ACHN (cell line): ENCODE data around the gene HMGCS2.
A peak's percentile ranks its signal among the peaks of the same experiment; 100 is the strongest.

Source experiments
- DNase-seq: peaks from one replicate; pipeline ENCODE4 v3.0.0-alpha.2; 2015
- in situ Hi-C: cut with HindIII; loops from 2 replicates; pipeline ENCODE4 v1.10.0; 2017; ENCODE audit warnings: low sequenced_read_pairs, low pct_ligation_motif_present, low pct_unique_long_range_greater_than_20kb

The HMGCS2 gene

DNA sequence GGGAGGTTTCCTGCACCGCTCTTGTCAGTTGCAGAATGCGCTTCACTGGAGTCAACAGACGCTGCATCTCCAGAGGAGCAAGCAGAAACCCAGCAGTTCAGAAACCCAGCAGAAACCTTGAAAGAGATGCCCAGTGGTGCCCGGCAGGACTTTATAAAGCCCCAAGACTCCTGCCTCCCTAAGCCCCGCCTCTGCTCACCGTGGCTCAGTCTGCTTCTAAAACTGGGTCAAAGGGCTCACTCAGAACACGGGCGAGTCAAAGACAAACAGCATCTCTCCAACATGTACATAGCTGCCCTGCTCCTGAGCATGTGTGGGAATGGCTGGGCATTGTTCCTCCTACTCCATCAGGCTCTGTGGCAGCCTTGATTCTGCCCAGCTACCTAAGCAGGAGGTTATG, at the start of gene HMGCS2:
Gene HMGCS2, minus strand, starts transcription at position 128 of the 400 bp plus-strand sequence. Its CDS starts 61 bp downstream, at position 67.
- DNase-seq: no peak
- in situ Hi-C loops: no loop called here

DNA sequence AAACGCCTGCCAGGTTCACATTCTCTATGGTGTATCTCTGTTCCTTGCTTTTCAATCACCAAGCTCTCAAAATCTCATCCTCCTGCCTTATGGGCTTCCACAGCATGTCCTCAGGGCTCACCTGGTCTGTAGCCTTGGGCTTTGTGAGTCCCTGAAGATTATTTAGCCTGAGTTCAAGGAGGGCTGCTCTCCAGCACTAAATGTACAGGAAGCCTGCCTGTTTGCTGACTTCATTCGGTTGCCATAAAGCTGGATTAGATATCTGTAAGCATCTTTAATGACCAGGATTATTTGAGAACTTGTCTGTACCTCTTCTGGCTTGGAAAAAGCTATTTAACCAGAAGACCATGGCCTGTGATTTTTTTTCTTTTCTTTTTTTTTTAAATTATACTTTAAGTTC, 49.5 kb upstream of the HMGCS2 start:
- in situ Hi-C loops: no loop called here
- DNase-seq: no peak

DNA sequence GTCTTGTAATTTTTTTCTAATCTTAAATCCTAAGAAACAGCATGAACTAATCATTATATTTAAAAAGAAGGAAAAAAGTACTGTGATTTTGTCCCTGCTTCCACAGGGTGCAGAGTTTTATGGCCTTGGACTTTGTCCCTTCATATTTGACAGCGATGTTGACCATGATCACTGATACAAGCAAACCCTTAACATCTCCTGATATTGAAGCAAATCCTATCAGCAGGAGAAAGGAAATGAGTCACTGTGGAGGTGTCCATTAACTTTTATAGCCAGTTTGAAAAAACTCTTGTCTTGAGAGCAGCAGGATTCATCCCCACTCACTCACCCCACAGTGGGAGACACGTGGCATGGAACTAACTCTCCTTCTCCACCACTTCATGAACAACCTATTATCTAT, 47.7 kb upstream of the HMGCS2 start:
- peak; percentile 59 for DNase-seq
- in situ Hi-C loops: no loop called here

DNA sequence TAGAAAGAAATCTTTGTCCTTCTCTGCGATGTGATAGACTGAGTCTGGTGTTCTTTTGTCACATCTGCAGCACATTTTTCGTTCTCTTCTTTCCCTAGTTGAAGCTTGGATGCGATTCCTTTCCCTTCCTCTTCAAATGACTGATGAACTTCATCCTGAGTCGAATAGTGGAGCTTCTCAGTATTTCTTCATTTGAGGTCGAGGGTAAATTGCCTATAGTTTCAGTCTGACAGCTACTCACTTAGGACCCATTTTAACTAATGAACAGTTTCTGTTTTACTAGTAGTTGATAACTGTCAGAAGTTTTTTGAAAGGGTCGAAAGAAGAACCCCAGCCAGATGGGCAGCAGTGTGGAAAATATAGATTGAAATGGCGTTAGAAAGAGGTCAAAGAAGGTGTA, 47.2 kb upstream of the HMGCS2 start:
- no peak for DNase-seq
- in situ Hi-C loops: no loop called here

DNA sequence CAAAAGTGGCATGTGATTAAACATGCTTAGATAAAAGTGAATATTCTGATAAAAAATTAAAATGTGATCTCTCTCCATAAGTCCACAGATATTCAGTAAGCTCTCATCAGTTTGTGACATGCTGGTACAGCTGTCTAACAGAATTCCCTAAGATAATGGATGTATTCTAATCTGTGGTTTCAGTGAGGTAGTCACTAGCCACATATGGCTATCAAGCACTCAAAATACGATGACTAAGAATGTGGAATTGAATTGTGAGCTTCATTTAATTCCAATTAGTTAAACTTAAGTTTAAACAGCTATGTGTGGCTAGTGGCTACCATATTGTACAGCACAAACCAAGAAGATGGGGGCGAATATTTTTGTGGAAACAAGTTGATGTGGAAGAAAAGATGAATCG, 46.7 kb upstream of the HMGCS2 start:
- DNase-seq: no peak
- in situ Hi-C loops: no loop called here

DNA sequence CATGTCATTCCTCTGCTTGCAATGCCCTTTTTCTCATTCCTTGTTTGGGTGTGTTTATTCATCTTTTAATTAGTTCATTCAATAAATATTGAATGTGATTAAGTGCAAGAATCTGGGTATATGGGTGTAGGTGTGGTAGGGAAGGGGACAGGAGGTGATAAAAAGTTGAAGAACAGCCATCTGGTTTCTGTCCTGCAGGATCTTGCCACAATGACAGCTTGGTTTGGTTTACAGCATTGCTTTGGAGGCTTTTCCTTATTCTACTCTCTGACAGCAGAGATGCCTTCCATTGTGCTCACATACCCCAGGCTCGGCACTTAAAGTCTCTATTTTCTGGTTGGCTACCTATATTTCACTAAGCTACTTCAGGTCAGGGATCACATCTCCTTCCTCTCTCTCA, 45.6 kb upstream of the HMGCS2 start:
- in situ Hi-C loops: no loop called here
- DNase-seq: no peak

GRCh38 chr1:119811985-119812557, 43.4 kb upstream of the HMGCS2 start:
- no peak for DNase-seq
- in situ Hi-C loops: no loop called here

GRCh38 chr1:119811387-119811786, 42.7 kb upstream of the HMGCS2 start, which contains the start of gene REG4:
Gene REG4 (minus strand): TSS chr1:119811460. CDS start chr1:119808769, 2,691 bp downstream.
- no peak for DNase-seq
- in situ Hi-C loops: no loop called here

GRCh38 chr1:119808972-119809550, 40.4 kb upstream of the HMGCS2 start:
- in situ Hi-C loops: no loop called here
- DNase-seq: peak; percentile 58

- in situ Hi-C loops: no loop called here
- DNase-seq: no peak
Observed at GRCh38 chr1:119808491-119808890, 39.8 kb upstream of the HMGCS2 start.

- no peak for DNase-seq
- in situ Hi-C loops: no loop called here
Observed at GRCh38 chr1:119806489-119806888, 37.8 kb upstream of the HMGCS2 start.

- no peak for DNase-seq
- in situ Hi-C loops: no loop called here
Observed at GRCh38 chr1:119805746-119806145, 37.0 kb upstream of the HMGCS2 start.

- DNase-seq: no peak
- in situ Hi-C loops: no loop called here
Observed at GRCh38 chr1:119805247-119805646, 36.5 kb upstream of the HMGCS2 start.

DNA sequence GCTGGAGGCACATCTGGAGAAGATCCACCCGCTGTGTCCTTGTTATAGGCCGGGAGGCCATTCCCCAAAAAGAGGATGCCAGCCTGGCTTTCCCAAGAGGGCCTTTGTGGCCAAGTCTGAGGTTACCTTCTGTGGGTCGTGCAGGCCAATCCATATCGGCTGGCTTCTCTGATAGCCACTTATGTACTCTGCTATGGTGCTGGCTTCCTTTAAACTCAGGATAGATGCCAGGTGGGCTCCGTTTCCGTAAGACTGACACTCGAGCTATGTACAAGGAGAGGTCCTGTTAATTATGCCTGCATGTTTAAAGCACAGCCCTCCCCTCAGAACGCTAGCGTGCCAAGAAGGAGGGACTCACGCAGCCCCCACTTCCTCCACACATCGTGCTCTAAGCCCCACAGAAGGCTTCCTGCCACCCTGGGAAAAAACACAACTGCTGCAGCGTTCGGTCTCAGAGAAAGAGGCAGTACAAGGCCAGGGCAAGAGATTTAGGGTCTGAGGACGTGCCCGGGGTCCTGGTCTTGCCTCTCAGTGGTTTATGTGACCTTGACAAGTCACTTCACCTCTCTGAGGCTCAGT, 31.0 kb upstream of the HMGCS2 start:
- DNase-seq: no peak
- in situ Hi-C loops: no loop called here

GRCh38 chr1:119799003-119799402, 30.3 kb upstream of the HMGCS2 start:
- in situ Hi-C loops: no loop called here
- DNase-seq: no peak

DNA sequence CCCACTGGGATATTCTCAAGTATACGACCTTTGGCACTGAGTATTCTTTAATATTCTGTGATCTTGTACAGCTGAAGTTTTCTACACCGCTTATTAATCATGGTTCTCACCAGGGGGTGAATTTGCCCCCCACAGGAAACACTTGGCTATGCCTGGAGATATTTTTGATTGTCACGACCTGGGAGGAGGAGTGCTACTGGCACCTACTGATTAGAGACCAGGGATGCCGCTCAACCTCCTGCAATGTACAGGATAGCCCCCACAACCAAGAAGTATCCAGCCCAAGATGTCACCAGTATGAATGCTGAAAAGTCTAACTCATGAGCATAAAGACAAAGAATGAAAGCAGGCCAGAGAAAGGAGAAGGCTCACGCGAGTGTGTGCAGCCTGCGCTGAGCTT, 28.9 kb upstream of the HMGCS2 start:
- no peak for DNase-seq
- in situ Hi-C loops: no loop called here

DNA sequence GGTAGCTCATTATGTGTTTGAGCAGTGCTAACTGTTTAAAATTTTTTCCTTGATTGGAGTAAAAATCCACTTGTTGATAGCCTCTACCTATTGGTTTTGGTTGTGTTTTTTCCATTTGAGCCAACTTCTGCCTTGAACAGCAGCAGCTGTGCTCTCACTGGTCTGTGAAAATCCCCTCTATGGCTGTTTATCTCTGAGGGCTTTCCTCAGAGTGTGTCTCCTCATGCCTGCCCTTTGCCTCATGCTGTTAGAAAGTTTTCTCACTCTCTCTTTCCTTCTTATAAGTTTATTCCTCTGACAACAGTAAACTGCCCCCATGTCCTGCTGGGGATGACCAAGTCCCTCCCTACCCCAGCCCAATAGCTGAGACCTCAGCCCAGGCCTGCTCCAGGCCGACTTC, 28.5 kb upstream of the HMGCS2 start:
- in situ Hi-C loops: no loop called here
- DNase-seq: no peak

- in situ Hi-C loops: no loop called here
- DNase-seq: no peak
Observed at GRCh38 chr1:119795261-119796200, 26.8 kb upstream of the HMGCS2 start.

DNA sequence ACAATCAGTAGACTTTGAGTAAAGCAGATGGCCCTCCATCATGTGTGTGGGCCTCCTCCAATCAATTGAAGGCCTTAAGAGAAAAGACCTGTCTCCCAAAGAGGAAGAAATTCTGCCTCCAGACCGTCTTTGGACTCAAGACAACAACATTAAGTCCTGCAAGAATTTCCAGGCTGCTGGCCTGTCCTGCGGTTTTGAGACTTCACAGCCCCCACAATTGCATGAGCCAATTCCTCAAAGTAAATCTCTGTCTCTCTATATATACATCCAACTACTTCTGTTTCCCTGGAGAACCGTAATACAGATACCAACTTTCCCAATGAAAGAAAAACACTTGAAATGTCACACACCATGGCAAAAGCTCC, 26.2 kb upstream of the HMGCS2 start:
- in situ Hi-C loops: no loop called here

More for the DNA sequence above, 26.2 kb upstream of the HMGCS2 start:
- no peak for DNase-seq
